OCI-LY7 (cell line): ENCODE results near the gene DIPK1C.

Experiments
- CTCF ChIP-seq: fragments of 200-600 bp; sonication (generic); conservative IDR thresholded peaks from 2 replicates; pipeline ENCODE4 v1.5.1; 2014; ENCODE audit warnings: mild to moderate bottlenecking, antibody characterized with exemption, low read length, moderate library complexity, mixed read lengths
- EZH2phosphoT487 ChIP-seq: fragments of 200-600 bp; sonication (generic); IDR thresholded peaks from 2 replicates; pipeline ENCODE4 v1.6.1; 2018; ENCODE audit warnings: low read depth, borderline replicate concordance, mild to moderate bottlenecking, mixed run types, antibody characterized with exemption, low read length, moderate library complexity, mixed read lengths

DNA sequence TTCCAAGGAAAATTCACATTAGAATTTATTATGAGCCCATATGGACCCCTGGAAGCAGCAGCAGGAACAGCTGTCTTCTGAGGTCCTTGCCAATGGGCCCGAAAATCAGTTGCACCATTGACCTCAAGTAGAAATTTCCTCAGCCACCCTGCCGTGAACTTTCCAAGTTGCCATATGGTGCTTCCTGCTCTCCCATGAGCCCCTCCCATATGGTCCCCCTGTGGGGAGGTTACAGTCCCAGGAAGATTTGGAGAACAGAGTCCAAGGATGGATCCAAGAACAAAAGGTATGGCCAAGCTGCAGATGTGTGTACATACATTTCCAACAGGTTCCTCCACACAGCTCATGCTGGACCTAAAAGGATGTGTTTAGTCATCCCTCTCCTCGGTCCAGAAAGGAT lies 34.6 kb downstream of the DIPK1C start:
- TF ChIP-seq CTCF (no peak), EZH2phosphoT487 (no peak)
